IMR-90 (cell line): ENCODE results near the gene SLC37A1. TPM values are rescaled to one million over a fixed set of nuclear protein-coding genes. Genes with fewer than 3 reads are reported as not detected.

Source experiments
- ATAC-seq: fragments of 200-7000 bp; cut with Tn5 transposase; 2 replicates; pipeline ENCODE4 v1.9.1; 2020; ENCODE audit warnings: low read depth, mild to moderate bottlenecking, moderate library complexity
- BruUV-seq: library from RNA; stranded (reverse); fragments of 400-500 nt; replicated peaks from 2 replicates; lab custom pipeline; 2021; lab: Mats Ljungman, UMichigan
- CTCF ChIA-PET: fragments of 300-600 bp; formaldehyde crosslinking; extraction: SDS; loops from one replicate; lab custom pipeline; 2021; ENCODE audit warnings: antibody characterized with exemption; lab: Yijun Ruan, JAX
- POLR2A ChIA-PET: fragments of 300-600 bp; sonication (Branson Sonifier 250); formaldehyde crosslinking; loops from one replicate; lab custom pipeline; 2022; ENCODE audit warnings: antibody characterized with exemption; ENCODE audit not compliant: unreplicated experiment; lab: Charles Lee
- DNase-seq: peaks from one replicate; pipeline ENCODE4 v3.0.0; 2013
- H2AFZ ChIP-seq: replicated peaks from 2 replicates; pipeline ENCODE3; 2013; ENCODE audit warnings: low read length, mild to moderate bottlenecking; ENCODE audit not compliant: poor library complexity
- H2AK5ac ChIP-seq: 2 replicates; pipeline ENCODE4 v1.6.1; 2013; ENCODE audit warnings: low read depth, low read length, inconsistent platforms
- H2AK9ac ChIP-seq: replicated peaks from 2 replicates; pipeline ENCODE3; 2013; ENCODE audit warnings: mild to moderate bottlenecking, low read depth, low read length, moderate library complexity; ENCODE audit not compliant: poor library complexity
- H2BK120ac ChIP-seq: 2 replicates; pipeline ENCODE4 v1.6.1; 2013; ENCODE audit warnings: low read depth, low read length, inconsistent platforms
- H2BK15ac ChIP-seq: 3 replicates; pipeline ENCODE4 v1.6.1; 2013; ENCODE audit warnings: low read depth, low read length, inconsistent platforms
- H2BK20ac ChIP-seq: 2 replicates; pipeline ENCODE4 v1.6.1; 2013; ENCODE audit warnings: low read depth, mild to moderate bottlenecking, inconsistent platforms, low read length, moderate library complexity
- H2BK5ac ChIP-seq: 2 replicates; pipeline ENCODE4 v1.6.1; 2013; ENCODE audit warnings: mild to moderate bottlenecking, low read depth, low read length, inconsistent platforms; ENCODE audit not compliant: poor library complexity, severe bottlenecking
- H3K14ac ChIP-seq: replicated peaks from 2 replicates; pipeline ENCODE4 v1.6.1; 2013; ENCODE audit warnings: low read depth, low read length, inconsistent platforms
- H3K18ac ChIP-seq: 2 replicates; pipeline ENCODE4 v1.6.1; 2013; ENCODE audit warnings: low read depth, low read length, control low read depth
- H3K23ac ChIP-seq: 2 replicates; pipeline ENCODE4 v1.6.1; 2013; ENCODE audit warnings: low read depth, low read length, inconsistent platforms
- H3K27ac ChIP-seq: 2 replicates; pipeline ENCODE4 v1.5.1; 2013; ENCODE audit warnings: mild to moderate bottlenecking, control low read depth, low read length; ENCODE audit not compliant: insufficient read depth
- H3K27me3 ChIP-seq: 2 replicates; pipeline ENCODE4 v1.6.1; 2013; ENCODE audit warnings: low read length; ENCODE audit not compliant: control insufficient read depth, insufficient read depth
- H3K36me3 ChIP-seq: 2 replicates; pipeline ENCODE4 v1.6.1; 2013; ENCODE audit warnings: low read length, mixed read lengths; ENCODE audit not compliant: control insufficient read depth, insufficient read depth
- H3K4ac ChIP-seq: 2 replicates; pipeline ENCODE4 v1.6.1; 2013; ENCODE audit warnings: low read depth, low read length, inconsistent platforms
- H3K4me1 ChIP-seq: 2 replicates; pipeline ENCODE4 v1.6.1; 2013; ENCODE audit warnings: low read length, mixed read lengths; ENCODE audit not compliant: control insufficient read depth, insufficient read depth
- H3K4me2 ChIP-seq: 2 replicates; pipeline ENCODE4 v1.6.1; 2013; ENCODE audit warnings: low read depth, mild to moderate bottlenecking, control low read depth, low read length, moderate library complexity
- H3K4me3 ChIP-seq: 2 replicates; pipeline ENCODE4 v1.5.1; 2013; ENCODE audit warnings: low read depth, mild to moderate bottlenecking, control low read depth, low read length, moderate library complexity; ENCODE audit not compliant: insufficient read depth
- H3K56ac ChIP-seq: 2 replicates; pipeline ENCODE4 v1.6.1; 2013; ENCODE audit warnings: low read length, inconsistent platforms; ENCODE audit not compliant: insufficient read depth; ENCODE audit errors: extremely low read depth
- H3K79me1 ChIP-seq, 2 experiments: 2 replicates each; pipeline ENCODE4 v1.6.1; 2013; ENCODE audit warnings: low read length in 2 of 2, inconsistent platforms in 1 of 2, low read depth in 1 of 2
- H3K9ac ChIP-seq: 2 replicates; pipeline ENCODE4 v1.6.1; 2013; ENCODE audit warnings: low read depth, low read length, control low read depth
- H3K9me1 ChIP-seq: 2 replicates; pipeline ENCODE4 v1.6.1; 2013; ENCODE audit warnings: low read length, inconsistent platforms; ENCODE audit not compliant: insufficient read depth
- H3K9me3 ChIP-seq: 2 replicates; pipeline ENCODE4 v1.6.1; 2013; ENCODE audit warnings: low read length; ENCODE audit not compliant: control insufficient read depth, insufficient read depth
- H4K20me1 ChIP-seq: 2 replicates; pipeline ENCODE4 v1.6.1; 2013; ENCODE audit warnings: low read length, inconsistent platforms; ENCODE audit not compliant: insufficient read depth
- H4K5ac ChIP-seq: 2 replicates; pipeline ENCODE4 v1.6.1; 2013; ENCODE audit warnings: mild to moderate bottlenecking, low read depth, low read length, control low read depth
- H4K8ac ChIP-seq, 2 experiments: 2 replicates each; pipeline ENCODE4 v1.6.1; 2013; ENCODE audit warnings: low read depth in 2 of 2, low read length in 2 of 2, control low read depth in 1 of 2, inconsistent platforms in 1 of 2
- H4K91ac ChIP-seq: 2 replicates; pipeline ENCODE4 v1.6.1; 2013; ENCODE audit warnings: low read depth, low read length, inconsistent platforms; ENCODE audit not compliant: insufficient read depth
- BHLHE40 ChIP-seq: fragments of 150-350 bp; IDR thresholded peaks from 2 replicates; pipeline ENCODE4 v1.6.1; 2016; ENCODE audit warnings: mild to moderate bottlenecking, low read depth, low read length
- CEBPB ChIP-seq: IDR thresholded peaks from 2 replicates; pipeline ENCODE4 v1.6.1; 2012; ENCODE audit warnings: low read depth, low read length, improper control_type of control experiment
- CHD1 ChIP-seq: IDR thresholded peaks from 2 replicates; pipeline ENCODE4 v1.6.1; 2012; ENCODE audit warnings: low read depth, low read length, improper control_type of control experiment
- FOS ChIP-seq: fragments of 150-350 bp; IDR thresholded peaks from 2 replicates; pipeline ENCODE4 v1.6.1; 2016; ENCODE audit warnings: low read depth, low read length
- MAFK ChIP-seq: IDR thresholded peaks from 2 replicates; pipeline ENCODE4 v1.6.1; 2012; ENCODE audit warnings: low read depth, low read length, improper control_type of control experiment
- MAZ ChIP-seq: IDR thresholded peaks from 2 replicates; pipeline ENCODE4 v1.6.1; 2012; ENCODE audit warnings: low read depth, mild to moderate bottlenecking, low read length, improper control_type of control experiment, moderate library complexity, borderline replicate concordance
- NFE2L2 ChIP-seq: fragments of 150-350 bp; IDR thresholded peaks from 2 replicates; pipeline ENCODE4 v1.6.1; 2016; ENCODE audit warnings: low read depth, mild to moderate bottlenecking, low read length
- RCOR1 ChIP-seq: IDR thresholded peaks from 2 replicates; pipeline ENCODE4 v1.6.1; 2012; ENCODE audit warnings: mild to moderate bottlenecking, low read length, improper control_type of control experiment; ENCODE audit not compliant: insufficient replicate concordance
- RFX5 ChIP-seq: IDR thresholded peaks from 2 replicates; pipeline ENCODE4 v1.8.0; 2012; ENCODE audit warnings: low read depth, mild to moderate bottlenecking, low read length, moderate library complexity
- WGBS, 2 experiments: methylation state at CpG; one replicate each; pipeline versions ENCODE4 v1.1.5 to v1.1.7; 2013; ENCODE audit warnings: missing lambda C conversion rate in 2 of 2; ENCODE audit not compliant: insufficient read length in 1 of 2; ENCODE audit errors: extremely low coverage in 2 of 2; 5-methylcytosine and 5-hydroxymethylcytosine counted together
- dilution Hi-C: fragments of 300-500 bp; cut with HindIII; formaldehyde crosslinking; loops from one replicate; pipeline ENCODE4 v1.14.3; 2018; ENCODE audit warnings: low sequenced_read_pairs; ENCODE audit not compliant: unreplicated experiment
- in situ Hi-C: fragments of 300-500 bp; cut with MboI; formaldehyde crosslinking; loops from 3 replicates; pipeline ENCODE4 v1.14.3; 2019; ENCODE audit warnings: low sequenced_read_pairs, inconsistent platforms, mixed read lengths
- intact Hi-C: fragments of 100-400 bp; cut with micrococcal nuclease; formaldehyde crosslinking; loops from 2 replicates; pipeline ENCODE4 v1.10.0; 2022
- polyA plus RNA-seq, 3 experiments: library from polyadenylated mRNA; depleted of rRNA; stranded (reverse); fragments of >200 nt; gene quantifications; 2 replicates each; pipeline ENCODE4 v1.2.3, GENCODE V29; 2012; ENCODE audit warnings: low replicate concordance in 1 of 3
- total RNA-seq: library from RNA; depleted of rRNA; stranded (reverse); fragments of >200 nt; gene quantifications from 2 replicates; pipeline ENCODE4 v1.2.3, GENCODE V29; 2012
- TF ChIP-seq, protein P1 (sequence below): fragments of 150-350 bp; IDR thresholded peaks from 2 replicates; pipeline ENCODE4 v1.6.1; 2017; ENCODE audit warnings: mild to moderate bottlenecking, antibody characterized with exemption, low read length, low read depth
- TF ChIP-seq, protein P2 (sequence below): fragments of 150-350 bp; IDR thresholded peaks from 2 replicates; pipeline ENCODE4 v1.6.1; 2016; ENCODE audit warnings: low read depth, mild to moderate bottlenecking, low read length, moderate library complexity, borderline replicate concordance

Gene SLC37A1
- total and polyA plus RNA-seq, 2 of the 4 experiments (the other 2 are of a cell fraction) = 0.36 to 0.48 TPM

DNA sequence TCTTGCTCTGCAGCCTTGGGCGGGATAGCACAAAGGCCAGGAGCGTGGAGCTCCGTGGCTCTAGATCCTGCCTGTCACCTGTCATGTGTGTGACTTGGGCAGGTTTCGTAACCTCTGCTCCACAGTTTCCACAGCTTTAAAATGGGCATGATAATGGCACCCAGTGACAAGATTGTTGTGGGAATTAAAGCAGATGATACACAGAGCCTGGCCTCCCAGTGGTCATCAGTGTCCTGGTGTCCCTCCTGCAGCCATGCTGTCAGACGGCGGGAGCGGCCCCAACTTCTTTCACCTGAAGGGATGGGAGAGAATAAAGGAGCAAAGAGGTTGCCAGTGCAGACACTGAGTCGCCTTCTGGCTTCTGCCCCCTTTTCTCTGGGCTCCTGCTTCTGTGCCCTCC, 61.5 kb downstream of the SLC37A1 start:
- H3K18ac ChIP-seq = no peak overlapping the region
- ChIA-PET POLR2A (no interaction called here), CTCF (interaction anchor here (0.7 kb wide), 1 partner anchor 26 kb away, joined by 3 read pairs; no protein-coding TSS in a partner anchor)
- no peak overlapping the region for H3K4ac ChIP-seq
- no peak overlapping the region for H3K27ac ChIP-seq
- H3K14ac ChIP-seq = no peak overlapping the region
- H3K36me3 ChIP-seq = no peaks in the 10 kb centered on the region
- no peaks in the 10 kb centered on the region for H3K9me1 ChIP-seq
- H2AFZ ChIP-seq = no peak overlapping the region
- no peak overlapping the region for H4K5ac ChIP-seq
- intact Hi-C loops (loop anchor here (10.0 kb wide), 1 partner anchor 430 kb away; no protein-coding TSS in a partner anchor), in situ Hi-C loops (loop anchor here (10.0 kb wide), 1 partner anchor 430 kb away; no protein-coding TSS in a partner anchor), dilution Hi-C loops (no loop called here)
- BruUV-seq = no TSS peak
- H4K20me1 ChIP-seq = no peaks in the 10 kb centered on the region
- H2BK5ac ChIP-seq = no peak overlapping the region
- H3K27me3 ChIP-seq = peaks cover 15% of the 10 kb centered on the region; the same call in 1 of the 2 replicates
- H2AK9ac ChIP-seq = no peak overlapping the region
- no peak overlapping the region for H4K91ac ChIP-seq
- H3K9me3 ChIP-seq = peaks cover 2% of the 10 kb centered on the region; the same call in 1 of the 2 replicates
- DNase-seq (no peak), ATAC-seq (no peak)
- WGBS, 2 experiments = 89% methylated on average over 5 of the region's 8 CpGs; no CpG with 5 or more reads in 1 of the 2 experiments
- no peak overlapping the region for H2BK20ac ChIP-seq
- no peaks in the 10 kb centered on the region for H3K79me1 ChIP-seq
- H4K8ac ChIP-seq = no peak overlapping the region
- no peak for TF ChIP-seq CHD1
- no peak for TF ChIP-seq RFX5
- no peak for TF ChIP-seq MAFK
- TF ChIP-seq NFE2L2 = no peak
- TF ChIP-seq FOS = no peak
- TF ChIP-seq, protein P1, sequence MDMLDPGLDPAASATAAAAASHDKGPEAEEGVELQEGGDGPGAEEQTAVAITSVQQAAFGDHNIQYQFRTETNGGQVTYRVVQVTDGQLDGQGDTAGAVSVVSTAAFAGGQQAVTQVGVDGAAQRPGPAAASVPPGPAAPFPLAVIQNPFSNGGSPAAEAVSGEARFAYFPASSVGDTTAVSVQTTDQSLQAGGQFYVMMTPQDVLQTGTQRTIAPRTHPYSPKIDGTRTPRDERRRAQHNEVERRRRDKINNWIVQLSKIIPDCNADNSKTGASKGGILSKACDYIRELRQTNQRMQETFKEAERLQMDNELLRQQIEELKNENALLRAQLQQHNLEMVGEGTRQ = no peak
- TF ChIP-seq BHLHE40 = no peak
- TF ChIP-seq, protein P2, sequence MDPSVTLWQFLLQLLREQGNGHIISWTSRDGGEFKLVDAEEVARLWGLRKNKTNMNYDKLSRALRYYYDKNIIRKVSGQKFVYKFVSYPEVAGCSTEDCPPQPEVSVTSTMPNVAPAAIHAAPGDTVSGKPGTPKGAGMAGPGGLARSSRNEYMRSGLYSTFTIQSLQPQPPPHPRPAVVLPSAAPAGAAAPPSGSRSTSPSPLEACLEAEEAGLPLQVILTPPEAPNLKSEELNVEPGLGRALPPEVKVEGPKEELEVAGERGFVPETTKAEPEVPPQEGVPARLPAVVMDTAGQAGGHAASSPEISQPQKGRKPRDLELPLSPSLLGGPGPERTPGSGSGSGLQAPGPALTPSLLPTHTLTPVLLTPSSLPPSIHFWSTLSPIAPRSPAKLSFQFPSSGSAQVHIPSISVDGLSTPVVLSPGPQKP = no peak
- no peak for TF ChIP-seq CEBPB
- TF ChIP-seq RCOR1 = no peak
- no peak for TF ChIP-seq MAZ
- H3K23ac ChIP-seq = no peak overlapping the region
- H3K4me1 ChIP-seq = no peaks in the 10 kb centered on the region
- H3K4me3 ChIP-seq = no peak overlapping the region
- no peak overlapping the region for H3K4me2 ChIP-seq
- no peak overlapping the region for H3K56ac ChIP-seq
- no peak overlapping the region for H3K9ac ChIP-seq
- H2AK5ac ChIP-seq = no peak overlapping the region
- H2BK15ac ChIP-seq = no peak overlapping the region
- H2BK120ac ChIP-seq = no peak overlapping the region
